ENCODE data around the gene GABRR3.

Gene GABRR3

GRCh38 chr3:98002717-98003116 is 32.4 kb downstream of the GABRR3 start (continued):
- TF ChIP-seq ZNF692 (tag by site-specific recombination; IDR thresholded peaks at IDR 0.05) (no peak), ZNF366 (tag by site-specific recombination; conservative IDR thresholded peaks at IDR 0.05) (no peak), ZNF148 (tag by site-specific recombination; IDR thresholded peaks at IDR 0.05; ENCODE audit: borderline replicate concordance) (no peak), ZNF510 (tag by site-specific recombination; IDR thresholded peaks at IDR 0.05; ENCODE audit: insufficient replicate concordance) (no peak), ZBTB20 (tag by site-specific recombination; IDR thresholded peaks at IDR 0.05) (no peak)

DNA sequence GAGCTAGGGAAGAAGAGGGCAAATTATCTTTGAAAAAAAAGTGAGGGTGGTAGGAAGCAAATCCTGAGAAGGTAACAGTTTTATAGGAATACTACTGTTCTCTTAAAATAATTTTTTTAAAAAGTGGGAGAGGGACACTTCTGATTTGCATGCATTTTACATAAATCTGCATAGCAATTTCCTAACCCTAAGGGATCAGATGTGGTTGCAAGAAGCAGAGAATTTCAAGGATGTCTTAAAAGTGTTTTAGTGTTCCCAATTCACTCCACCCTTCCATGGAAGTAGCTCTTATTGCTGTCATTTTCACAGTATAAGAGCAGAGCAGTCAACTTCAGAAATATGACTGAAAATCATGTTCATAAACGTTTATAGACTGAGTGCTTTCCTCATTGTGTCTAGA is 35.1 kb downstream of the GABRR3 start:
- Histone ChIP-seq H3K27ac (ENCODE audit: extremely low read depth, low read depth, low read length) (no peak overlapping the region), H3K4me3 (ENCODE audit: low read depth, low read length) (no peak overlapping the region), H3K36me3 (ENCODE audit: control insufficient read depth in 2 of 2, insufficient read depth in 1 of 2, low read length in 2 of 2) (no peaks in the 10 kb centered on the region), H3K9me3 (ENCODE audit: control insufficient read depth, insufficient read depth, low read depth, low read length) (no peaks in the 10 kb centered on the region), H3K4me1 (ENCODE audit: control insufficient read depth, insufficient read depth, low read length) (peaks cover 3% of the 10 kb centered on the region; the same call in 1 of the 2 replicates)
- ChIA-PET POLR2A (no interaction called here), CTCF (interaction anchor here (0.6 kb wide), 1 partner anchor 10 kb away, joined by 4 read pairs; no protein-coding TSS in a partner anchor)
- TF ChIP-seq ZNF449 (tag by site-specific recombination; IDR thresholded peaks at IDR 0.05): no peak
- TF ChIP-seq, protein P1, sequence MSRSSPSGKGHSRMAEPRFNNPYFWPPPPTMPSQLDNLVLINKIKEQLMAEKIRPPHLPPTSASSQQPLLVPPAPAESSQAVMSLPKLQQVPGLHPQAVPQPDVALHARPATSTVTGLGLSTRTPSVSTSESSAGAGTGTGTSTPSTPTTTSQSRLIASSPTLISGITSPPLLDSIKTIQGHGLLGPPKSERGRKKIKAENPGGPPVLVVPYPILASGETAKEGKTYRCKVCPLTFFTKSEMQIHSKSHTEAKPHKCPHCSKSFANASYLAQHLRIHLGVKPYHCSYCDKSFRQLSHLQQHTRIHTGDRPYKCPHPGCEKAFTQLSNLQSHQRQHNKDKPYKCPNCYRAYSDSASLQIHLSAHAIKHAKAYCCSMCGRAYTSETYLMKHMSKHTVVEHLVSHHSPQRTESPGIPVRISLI (tag by site-specific recombination; IDR thresholded peaks at IDR 0.05): no peak
- TF ChIP-seq, protein P2, sequence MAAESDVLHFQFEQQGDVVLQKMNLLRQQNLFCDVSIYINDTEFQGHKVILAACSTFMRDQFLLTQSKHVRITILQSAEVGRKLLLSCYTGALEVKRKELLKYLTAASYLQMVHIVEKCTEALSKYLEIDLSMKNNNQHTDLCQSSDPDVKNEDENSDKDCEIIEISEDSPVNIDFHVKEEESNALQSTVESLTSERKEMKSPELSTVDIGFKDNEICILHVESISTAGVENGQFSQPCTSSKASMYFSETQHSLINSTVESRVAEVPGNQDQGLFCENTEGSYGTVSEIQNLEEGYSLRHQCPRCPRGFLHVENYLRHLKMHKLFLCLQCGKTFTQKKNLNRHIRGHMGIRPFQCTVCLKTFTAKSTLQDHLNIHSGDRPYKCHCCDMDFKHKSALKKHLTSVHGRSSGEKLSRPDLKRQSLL (tag by site-specific recombination; IDR thresholded peaks at IDR 0.05): no peak
- TF ChIP-seq, protein P3, sequence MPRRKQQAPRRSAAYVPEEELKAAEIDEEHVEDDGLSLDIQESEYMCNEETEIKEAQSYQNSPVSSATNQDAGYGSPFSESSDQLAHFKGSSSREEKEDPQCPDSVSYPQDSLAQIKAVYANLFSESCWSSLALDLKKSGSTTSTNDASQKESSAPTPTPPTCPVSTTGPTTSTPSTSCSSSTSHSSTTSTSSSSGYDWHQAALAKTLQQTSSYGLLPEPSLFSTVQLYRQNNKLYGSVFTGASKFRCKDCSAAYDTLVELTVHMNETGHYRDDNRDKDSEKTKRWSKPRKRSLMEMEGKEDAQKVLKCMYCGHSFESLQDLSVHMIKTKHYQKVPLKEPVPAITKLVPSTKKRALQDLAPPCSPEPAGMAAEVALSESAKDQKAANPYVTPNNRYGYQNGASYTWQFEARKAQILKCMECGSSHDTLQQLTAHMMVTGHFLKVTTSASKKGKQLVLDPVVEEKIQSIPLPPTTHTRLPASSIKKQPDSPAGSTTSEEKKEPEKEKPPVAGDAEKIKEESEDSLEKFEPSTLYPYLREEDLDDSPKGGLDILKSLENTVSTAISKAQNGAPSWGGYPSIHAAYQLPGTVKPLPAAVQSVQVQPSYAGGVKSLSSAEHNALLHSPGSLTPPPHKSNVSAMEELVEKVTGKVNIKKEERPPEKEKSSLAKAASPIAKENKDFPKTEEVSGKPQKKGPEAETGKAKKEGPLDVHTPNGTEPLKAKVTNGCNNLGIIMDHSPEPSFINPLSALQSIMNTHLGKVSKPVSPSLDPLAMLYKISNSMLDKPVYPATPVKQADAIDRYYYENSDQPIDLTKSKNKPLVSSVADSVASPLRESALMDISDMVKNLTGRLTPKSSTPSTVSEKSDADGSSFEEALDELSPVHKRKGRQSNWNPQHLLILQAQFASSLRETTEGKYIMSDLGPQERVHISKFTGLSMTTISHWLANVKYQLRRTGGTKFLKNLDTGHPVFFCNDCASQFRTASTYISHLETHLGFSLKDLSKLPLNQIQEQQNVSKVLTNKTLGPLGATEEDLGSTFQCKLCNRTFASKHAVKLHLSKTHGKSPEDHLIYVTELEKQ (tag by site-specific recombination; IDR thresholded peaks at IDR 0.05; ENCODE audit: borderline replicate concordance): no peak

DNA sequence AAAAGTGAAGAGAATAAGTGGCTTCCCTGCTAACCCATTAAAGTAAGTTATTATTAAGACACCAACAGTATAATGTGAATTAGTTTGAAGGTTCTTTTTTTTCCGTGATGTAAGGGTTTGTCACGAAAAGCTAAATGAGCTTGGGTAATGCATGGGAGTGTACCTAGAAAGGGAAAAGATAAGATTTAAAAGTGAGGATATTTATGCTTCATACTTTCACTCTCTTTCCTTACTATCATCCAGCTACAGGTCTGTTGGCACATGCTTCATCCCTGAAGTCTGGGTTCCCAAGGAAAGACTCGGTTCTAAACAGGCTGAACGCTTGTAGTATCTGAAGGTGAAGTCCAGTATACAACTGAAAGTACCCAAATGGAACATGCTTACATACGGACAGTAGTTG is 36.0 kb downstream of the GABRR3 start:
- CTCF ChIA-PET: interaction anchor here (0.6 kb wide), 1 partner anchor 206 kb away, joined by 3 read pairs; no protein-coding TSS in a partner anchor
- TF ChIP-seq, protein P4, sequence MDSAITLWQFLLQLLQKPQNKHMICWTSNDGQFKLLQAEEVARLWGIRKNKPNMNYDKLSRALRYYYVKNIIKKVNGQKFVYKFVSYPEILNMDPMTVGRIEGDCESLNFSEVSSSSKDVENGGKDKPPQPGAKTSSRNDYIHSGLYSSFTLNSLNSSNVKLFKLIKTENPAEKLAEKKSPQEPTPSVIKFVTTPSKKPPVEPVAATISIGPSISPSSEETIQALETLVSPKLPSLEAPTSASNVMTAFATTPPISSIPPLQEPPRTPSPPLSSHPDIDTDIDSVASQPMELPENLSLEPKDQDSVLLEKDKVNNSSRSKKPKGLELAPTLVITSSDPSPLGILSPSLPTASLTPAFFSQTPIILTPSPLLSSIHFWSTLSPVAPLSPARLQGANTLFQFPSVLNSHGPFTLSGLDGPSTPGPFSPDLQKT (IDR thresholded peaks at IDR 0.05; ENCODE audit: borderline replicate concordance, low read depth, low read length): no peak
- 0 out of 2 replicates have a peak, but pooled peaks have one; percentile 20 for TF ChIP-seq PRDM1 (tag by site-specific recombination; IDR thresholded peaks at IDR 0.05)

More for the DNA sequence above, 36.0 kb downstream of the GABRR3 start:
- POLR2A ChIA-PET: no interaction called here
- Histone ChIP-seq H3K36me3 (ENCODE audit: control insufficient read depth in 2 of 2, insufficient read depth in 1 of 2, low read length in 2 of 2) (no peaks in the 10 kb centered on the region), H3K9me3 (ENCODE audit: control insufficient read depth, insufficient read depth, low read depth, low read length) (no peaks in the 10 kb centered on the region), H3K4me3 (ENCODE audit: low read depth, low read length) (no peak overlapping the region), H3K27ac (ENCODE audit: extremely low read depth, low read depth, low read length) (no peak overlapping the region), H3K4me1 (ENCODE audit: control insufficient read depth, insufficient read depth, low read length) (no peaks in the 10 kb centered on the region)

Data from HEK293 (cell line).